Aorta (tissue), 5 donors: ENCODE measurements around the gene TP73. TPM values are rescaled to one million over a fixed set of nuclear protein-coding genes. Genes with fewer than 3 reads are reported as not detected.
A peak's percentile ranks its signal among the peaks of the same experiment; 100 is the strongest.

ENCODE experiments used
- ATAC-seq: fragments of 200-7000 bp; cut with Tn5 transposase; one replicate; pipeline ENCODE4 v1.9.1; 2022; ENCODE audit warnings: moderate library complexity; ENCODE audit not compliant: low FRiP score
- DNase-seq, 2 donors: peaks; one replicate each; pipeline ENCODE4 v3.0.0-alpha.2; 2020
- H3K27ac ChIP-seq, 2 donors: one replicate each; pipeline ENCODE4 v1.5.1; 2013; ENCODE audit warnings: low read length in 2 of 2, mild to moderate bottlenecking in 2 of 2, moderate library complexity in 2 of 2, control low read depth in 1 of 2, inconsistent platforms in 1 of 2, low read depth in 1 of 2
- H3K27me3 ChIP-seq, 2 donors: one replicate each; pipeline ENCODE4 v1.6.1; 2013; ENCODE audit warnings: control low read depth in 1 of 2, low read length in 1 of 2, mild to moderate bottlenecking in 1 of 2, moderate library complexity in 1 of 2; ENCODE audit not compliant: insufficient read depth in 2 of 2, control insufficient read depth in 1 of 2
- H3K36me3 ChIP-seq, 2 donors: one replicate each; pipeline ENCODE4 v1.6.1; 2013; ENCODE audit warnings: control low read depth in 1 of 2, low read length in 1 of 2, mild to moderate bottlenecking in 1 of 2; ENCODE audit not compliant: insufficient read depth in 2 of 2, control insufficient read depth in 1 of 2
- H3K4me1 ChIP-seq, 2 donors: one replicate each; pipeline ENCODE4 v1.6.1; 2013; ENCODE audit warnings: low read length in 2 of 2, control low read depth in 1 of 2, mild to moderate bottlenecking in 1 of 2, moderate library complexity in 1 of 2; ENCODE audit not compliant: insufficient read depth in 2 of 2, control insufficient read depth in 1 of 2
- H3K4me3 ChIP-seq, 2 donors: one replicate each; pipeline ENCODE4 v1.5.1; 2013; ENCODE audit warnings: low read length in 2 of 2, control low read depth in 1 of 2, mild to moderate bottlenecking in 1 of 2
- H3K9me3 ChIP-seq: one replicate; pipeline ENCODE4 v1.6.1; 2013; ENCODE audit warnings: mild to moderate bottlenecking, low read length; ENCODE audit not compliant: control insufficient read depth
- WGBS, 2 donors: extraction: QIAGEN DNeasy Blood & Tissue Kit; methylation state at CpG; one replicate each; pipeline ENCODE4 v1.1.7; 2013; 5-methylcytosine and 5-hydroxymethylcytosine counted together
- intact Hi-C, 2 donors: fragments of 100-400 bp; cut with DNase I; formaldehyde crosslinking; loops; one replicate each; pipeline versions ENCODE4 v1.14.2 to v1.15.0; 2022
- long read RNA-seq, 2 donors: library from polyadenylated mRNA; unstranded; transcript quantifications; one replicate each; pipeline ENCODE4 v2.0.0, GENCODE V29; 2020 to 2021
- polyA plus RNA-seq, 2 donors: library from polyadenylated mRNA; stranded (reverse); fragments of 200-250 nt; gene quantifications; one replicate each; pipeline ENCODE4 v1.2.3, GENCODE V29; 2013
- total RNA-seq, 2 donors: library from RNA; stranded (reverse); fragmentation: NEBNext Ultra II Directional; extraction: Animal tissue kit (Norgen Biotek cat#: 25700); gene quantifications; one replicate each; pipeline ENCODE4 v1.2.1, GENCODE V29; 2021
- donor health status: healthy with polysubstance abuse.
- donor health status: Bipolar disorder and iron deficiency.
- donor health status: DM: no; HTN: no; CAD: no.
- donor health status: DM: no; HTN: no; CAD: no.
- donor health status: DM: yes; HTN: yes; CAD: no.

The TP73 gene
- under 1 TPM in 1 of 2 donors, not detected in 1; 0.18 TPM for total RNA-seq
- polyA plus RNA-seq = under 1 TPM in 1 of 2 donors, not detected in 1; 0.38 TPM
- long read RNA-seq, donor 1 = 0 reads
- long read RNA-seq, donor 2 = 0 reads

DNA sequence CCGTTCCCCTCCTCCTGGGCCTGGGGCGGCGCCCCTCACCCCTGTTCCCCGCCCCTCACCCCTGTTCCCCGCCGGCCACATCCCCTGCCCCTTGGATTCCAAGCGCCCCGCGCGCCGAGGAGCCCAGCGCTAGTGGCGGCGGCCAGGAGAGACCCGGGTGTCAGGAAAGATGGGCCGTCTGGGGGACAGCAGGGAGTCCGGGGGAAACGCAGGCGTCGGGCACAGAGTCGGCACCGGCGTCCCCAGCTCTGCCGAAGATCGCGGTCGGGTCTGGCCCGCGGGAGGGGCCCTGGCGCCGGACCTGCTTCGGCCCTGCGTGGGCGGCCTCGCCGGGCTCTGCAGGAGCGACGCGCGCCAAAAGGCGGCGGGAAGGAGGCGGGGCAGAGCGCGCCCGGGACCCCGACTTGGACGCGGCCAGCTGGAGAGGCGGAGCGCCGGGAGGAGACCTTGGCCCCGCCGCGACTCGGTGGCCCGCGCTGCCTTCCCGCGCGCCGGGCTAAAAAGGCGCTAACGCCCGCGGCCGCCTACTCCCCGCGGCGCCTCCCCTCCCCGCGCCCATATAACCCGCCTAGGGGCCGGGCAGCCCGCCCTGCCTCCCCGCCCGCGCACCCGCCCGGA, at the start of gene TP73:
Gene TP73, plus strand, starts transcription at position 587 of the 618 bp plus-strand sequence. CDS start 29,850 bp downstream, outside the sequence.
- WGBS, 2 donors = 1% methylated on average over 45 to 80 of the region's 80 CpGs
- peaks cover 0 to 2% of the 10 kb centered on the region in 2 donors for H3K36me3 ChIP-seq
- no peaks in the 10 kb centered on the region for H3K9me3 ChIP-seq
- intact Hi-C loops = no loop called here
- H3K27me3 ChIP-seq = no peaks in the 10 kb centered on the region
- no peaks in the 10 kb centered on the region for H3K4me1 ChIP-seq
- peak within 1 kb of the TSS in 1 of 2 donors; percentile 18 for H3K4me3 ChIP-seq
- no peak within 1 kb of the TSS for H3K27ac ChIP-seq
- peak; percentile 44 to 78 for DNase-seq
- ATAC-seq = no peak

DNA sequence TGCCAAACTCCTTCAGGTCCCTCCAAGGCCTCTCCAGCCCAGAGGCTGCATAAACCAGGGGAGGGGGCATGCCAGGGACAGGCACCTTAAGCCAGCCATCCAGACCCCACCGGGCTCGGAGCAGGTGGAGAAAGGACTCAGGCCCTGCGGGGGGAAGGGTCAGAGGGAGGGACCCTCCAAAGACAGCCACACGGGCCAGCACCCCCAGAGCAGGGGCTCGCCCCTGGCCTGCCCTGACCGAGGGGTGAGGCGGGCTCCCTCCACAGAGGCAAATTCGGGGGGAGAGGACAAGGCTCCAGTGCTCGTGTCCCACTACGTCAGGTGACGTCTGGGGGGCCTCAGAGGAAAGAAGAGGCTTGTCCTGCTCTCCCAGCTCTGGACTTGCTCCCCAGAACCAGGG, 49.2 kb upstream of the TP73 start:
- no peak overlapping the region for H3K4me3 ChIP-seq
- 92 to 95% methylated on average over 8 to 11 of the region's 11 CpGs for WGBS, 2 donors
- DNase-seq (no peak), ATAC-seq (no peak)
- H3K27ac ChIP-seq = no peak overlapping the region
- intact Hi-C loops = no loop called here
- no peaks in the 10 kb centered on the region for H3K27me3 ChIP-seq
- H3K9me3 ChIP-seq = no peaks in the 10 kb centered on the region
- H3K36me3 ChIP-seq = no peaks in the 10 kb centered on the region
- no peaks in the 10 kb centered on the region for H3K4me1 ChIP-seq

DNA sequence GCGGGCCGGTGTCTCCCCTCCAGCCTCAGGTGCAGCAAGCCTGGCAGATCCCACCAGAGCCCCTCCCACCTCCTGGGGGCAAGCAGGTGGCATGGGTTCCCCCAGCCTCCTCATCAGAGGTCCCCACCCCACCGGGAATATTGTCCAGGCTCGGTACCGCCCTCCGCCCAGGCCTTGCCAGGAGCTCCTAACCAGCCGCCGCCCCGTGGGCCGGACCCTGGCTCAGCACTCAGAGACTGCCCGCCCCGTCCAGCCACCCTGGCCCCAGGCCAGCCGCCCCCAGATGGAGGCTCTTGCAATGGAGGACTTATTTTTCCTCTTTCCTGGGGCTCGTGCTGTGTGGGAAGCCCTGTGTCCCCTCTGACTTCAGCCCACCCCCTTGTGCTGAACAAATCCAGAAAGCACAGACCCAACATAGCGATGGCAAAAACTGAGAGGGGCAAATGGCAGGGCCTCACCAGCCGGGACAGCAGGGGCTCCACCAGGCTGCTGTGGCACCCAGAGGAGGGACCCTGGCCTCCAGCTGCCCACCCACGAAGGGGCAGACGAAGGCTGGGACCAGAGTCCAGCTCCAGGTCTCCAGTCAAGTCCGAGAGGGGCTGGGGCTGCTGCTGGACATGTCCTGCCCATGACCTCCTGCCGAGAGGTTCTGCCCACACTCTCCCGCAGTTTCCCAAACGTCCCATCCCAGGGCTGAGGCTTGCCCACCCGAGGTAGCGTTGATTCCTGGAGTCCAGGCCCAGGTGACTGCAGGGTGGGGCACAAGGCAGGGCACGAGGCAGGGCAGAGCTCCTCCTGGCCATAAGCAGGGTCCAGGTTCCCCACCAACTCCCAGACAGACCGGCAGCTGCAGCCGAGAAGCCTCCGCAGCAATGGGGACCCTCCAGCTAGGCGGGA, 48.5 kb upstream of the TP73 start:
- Histone ChIP-seq H3K4me1 (no peaks in the 10 kb centered on the region), H3K4me3 (no peak overlapping the region), H3K36me3 (no peaks in the 10 kb centered on the region), H3K27ac (no peak overlapping the region), H3K27me3 (no peaks in the 10 kb centered on the region), H3K9me3 (no peaks in the 10 kb centered on the region)
- intact Hi-C loops = no loop called here
- no peak for ATAC-seq
- no peak for DNase-seq
- WGBS, 2 donors = 68 to 75% methylated on average over 26 to 29 of the region's 29 CpGs

DNA sequence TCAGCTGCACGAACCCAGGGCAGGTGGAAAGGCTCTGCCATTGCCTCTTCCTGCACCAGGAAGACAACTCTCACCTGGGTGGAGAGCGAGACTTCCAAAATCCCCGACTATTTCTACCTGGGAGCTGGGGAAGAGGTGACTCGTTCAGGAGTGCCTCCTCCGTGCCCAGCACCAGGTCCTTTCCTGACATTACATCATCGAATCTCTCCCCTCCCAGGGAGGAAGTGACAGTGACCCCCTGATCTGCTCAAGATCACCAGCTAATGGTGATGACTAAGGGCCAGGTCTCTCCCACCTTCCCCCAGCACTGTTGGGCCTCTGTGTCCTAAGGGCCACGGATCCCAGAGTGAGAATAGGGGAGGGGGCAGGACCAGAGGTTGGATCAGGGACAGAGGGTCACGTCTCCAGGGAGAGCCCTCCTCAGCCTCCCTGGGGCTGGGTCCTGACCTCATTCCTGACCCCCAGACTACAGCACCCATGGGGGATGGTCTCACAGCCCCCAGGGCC, 47.8 kb upstream of the TP73 start:
- H3K4me3 ChIP-seq = no peak overlapping the region
- intact Hi-C loops = no loop called here
- DNase-seq (no peak), ATAC-seq (no peak)
- no peaks in the 10 kb centered on the region for H3K36me3 ChIP-seq
- H3K9me3 ChIP-seq = no peaks in the 10 kb centered on the region
- no peaks in the 10 kb centered on the region for H3K4me1 ChIP-seq
- H3K27me3 ChIP-seq = no peaks in the 10 kb centered on the region
- 96 to 97% methylated on average over 8 of the region's 8 CpGs for WGBS, 2 donors
- H3K27ac ChIP-seq = no peak overlapping the region

GRCh38 chr1:3604997-3605823, 47.1 kb upstream of the TP73 start:
- intact Hi-C loops = no loop called here
- Histone ChIP-seq H3K27ac (no peak overlapping the region), H3K36me3 (no peaks in the 10 kb centered on the region), H3K4me3 (no peak overlapping the region), H3K27me3 (peaks cover 0 to 1% of the 10 kb centered on the region in 2 donors), H3K9me3 (no peaks in the 10 kb centered on the region), H3K4me1 (no peaks in the 10 kb centered on the region)
- WGBS, 2 donors = 81 to 95% methylated on average over 7 of the region's 7 CpGs
- no peak for DNase-seq
- no peak for ATAC-seq

DNA sequence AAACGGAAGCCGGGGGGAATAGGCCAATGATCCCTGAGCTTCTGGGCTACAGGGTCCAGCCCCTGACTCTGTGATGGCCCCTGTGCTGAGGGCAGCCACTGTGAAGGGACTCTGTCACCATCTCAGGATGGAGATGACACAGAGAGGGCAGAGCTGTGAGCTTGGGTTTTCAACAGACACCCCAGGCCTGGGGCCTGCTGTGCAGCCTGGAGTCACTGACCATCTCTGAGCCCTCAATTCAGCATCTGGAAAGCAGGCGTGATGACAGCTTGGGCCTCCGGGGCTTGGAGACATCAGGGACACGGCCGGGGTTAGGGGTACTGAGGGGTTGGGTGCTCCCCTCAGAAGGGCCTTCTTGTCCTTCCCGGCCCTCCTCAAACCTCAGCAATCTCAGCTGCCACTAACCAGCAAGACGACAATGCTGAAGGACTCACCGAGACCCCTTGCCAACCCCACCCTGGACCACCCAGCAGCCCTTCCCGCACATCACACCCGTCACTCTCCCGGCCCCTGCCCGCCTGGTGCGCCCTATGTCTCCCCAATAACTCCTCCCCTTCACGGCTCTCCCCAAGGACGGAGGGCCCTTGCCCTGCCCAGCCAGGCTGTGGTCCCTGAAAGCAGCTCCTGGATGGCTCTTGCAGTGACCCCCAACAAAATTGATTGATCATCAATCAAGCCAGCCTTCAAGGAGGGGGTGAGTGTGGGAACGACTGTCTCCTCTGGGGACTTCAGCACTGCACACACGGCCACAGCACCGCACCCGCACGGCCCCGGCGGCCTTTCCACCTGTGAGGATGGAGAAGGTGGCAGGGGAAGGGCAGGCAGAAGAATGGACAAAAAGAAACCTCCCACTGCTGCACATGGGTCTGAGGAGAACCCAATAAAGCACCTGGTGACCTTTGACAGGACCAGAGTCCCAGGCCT, 45.3 kb upstream of the TP73 start:
- ATAC-seq = no peak
- H3K4me3 ChIP-seq = no peak overlapping the region
- H3K4me1 ChIP-seq = no peaks in the 10 kb centered on the region
- no peak overlapping the region for H3K27ac ChIP-seq
- 87 to 89% methylated on average over 19 to 23 of the region's 23 CpGs for WGBS, 2 donors
- no peaks in the 10 kb centered on the region for H3K9me3 ChIP-seq
- DNase-seq = no peak
- H3K27me3 ChIP-seq = peaks cover 0 to 1% of the 10 kb centered on the region in 2 donors
- intact Hi-C loops = no loop called here
- no peaks in the 10 kb centered on the region for H3K36me3 ChIP-seq

GRCh38 chr1:3607703-3608065, 44.6 kb upstream of the TP73 start:
- H3K4me1 ChIP-seq = no peaks in the 10 kb centered on the region
- H3K4me3 ChIP-seq = no peak overlapping the region
- no peak for DNase-seq
- H3K27ac ChIP-seq = no peak overlapping the region
- no peaks in the 10 kb centered on the region for H3K9me3 ChIP-seq
- no peak for ATAC-seq
- H3K27me3 ChIP-seq = peaks cover 0 to 1% of the 10 kb centered on the region in 2 donors
- no peaks in the 10 kb centered on the region for H3K36me3 ChIP-seq
- intact Hi-C loops = no loop called here
- WGBS, 2 donors = 80% methylated on average over 18 of the region's 18 CpGs
